ENCODE measurements around the gene WDR73.
A peak's percentile ranks its signal among the peaks of the same experiment; 100 is the strongest.

WDR73 gene

DNA sequence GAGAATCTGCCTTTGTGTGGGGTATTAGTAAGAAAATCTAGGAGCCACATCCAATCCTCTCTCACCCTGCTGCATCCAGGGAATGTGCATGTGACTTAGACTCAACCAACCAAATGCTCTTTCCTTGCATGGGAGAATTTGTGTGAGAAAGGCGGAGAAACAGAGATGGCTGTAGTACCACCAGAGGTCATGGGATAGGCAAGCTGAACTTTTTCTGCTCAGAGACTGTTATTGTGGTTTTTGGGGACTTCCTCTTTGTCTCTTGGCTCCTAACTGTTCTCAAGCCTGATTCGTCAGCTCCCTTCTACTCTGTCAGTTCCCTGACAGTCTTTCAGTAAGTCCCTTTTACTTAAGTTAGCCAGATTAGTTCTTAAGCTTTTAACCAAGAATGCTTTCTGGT, 55.8 kb downstream of the WDR73 start:
- H3K27ac ChIP-seq, result peak overlapping the region in 1 of 2 donors; percentile 2
- DNase-seq (ENCODE audit: low spot score), result no peak
- no peak for TF ChIP-seq CTCF (IDR thresholded peaks at IDR 0.05)
- H3K4me3 ChIP-seq, result no peak overlapping the region

- no peak overlapping the region for H3K27ac ChIP-seq
- H3K4me3 ChIP-seq, result no peak overlapping the region
- TF ChIP-seq CTCF (IDR thresholded peaks at IDR 0.05), result no peak
- no peak for DNase-seq (ENCODE audit: low spot score)
Measured at GRCh38 chr15:84597296-84597695, 56.8 kb downstream of the WDR73 start.

GRCh38 chr15:84595660-84596059, 58.4 kb downstream of the WDR73 start:
- Histone ChIP-seq H3K27ac (no peak overlapping the region), H3K4me3 (no peak overlapping the region)
- DNase-seq (ENCODE audit: low spot score), result no peak
- TF ChIP-seq CTCF (IDR thresholded peaks at IDR 0.05), result no peak

- no peak overlapping the region for H3K4me3 ChIP-seq
- H3K27ac ChIP-seq, result no peak overlapping the region
- no peak for DNase-seq (ENCODE audit: low spot score)
- no peak for TF ChIP-seq CTCF (IDR thresholded peaks at IDR 0.05)
Measured at GRCh38 chr15:84594617-84595290, 59.3 kb downstream of the WDR73 start.

DNA sequence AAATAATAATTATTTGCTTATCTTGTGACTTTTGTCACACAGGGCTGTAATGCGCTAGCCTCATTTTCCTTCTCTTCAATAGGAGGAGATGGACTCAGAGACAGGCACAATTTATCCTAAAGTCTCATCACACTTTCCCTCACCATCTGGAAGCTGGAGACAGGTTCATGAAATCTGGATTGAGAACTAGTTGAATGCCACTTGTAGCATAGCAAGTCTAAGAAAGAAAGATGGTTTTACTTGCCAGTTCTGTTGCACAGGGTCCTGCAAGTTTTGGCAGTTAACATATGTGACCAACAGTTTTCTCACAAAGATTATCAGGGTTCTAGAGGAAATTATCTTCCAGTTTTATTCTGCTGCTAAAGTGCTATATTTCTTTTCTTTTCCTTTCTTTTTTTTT, 62.3 kb downstream of the WDR73 start:
- TF ChIP-seq CTCF (IDR thresholded peaks at IDR 0.05), result no peak
- DNase-seq (ENCODE audit: low spot score), result no peak
- Histone ChIP-seq H3K27ac (no peak overlapping the region), H3K4me3 (no peak overlapping the region)

DNA sequence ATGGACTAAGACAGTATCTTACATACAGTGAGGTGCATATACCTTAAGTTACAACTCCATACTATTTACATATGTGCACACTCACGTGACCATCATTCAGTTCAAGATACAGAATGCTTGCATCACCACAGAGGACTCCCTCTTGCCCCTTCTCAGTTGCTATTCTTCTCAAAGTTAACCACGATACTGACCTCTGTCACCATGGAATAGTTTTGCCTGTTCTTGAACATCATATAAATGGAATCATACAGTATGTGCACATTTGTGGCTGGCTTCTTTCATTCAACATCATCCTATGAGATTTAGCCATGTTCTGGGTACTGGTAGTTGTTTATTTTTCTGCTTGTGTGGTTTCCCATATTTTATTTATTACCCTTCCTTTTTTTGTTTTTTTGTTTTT, 63.7 kb downstream of the WDR73 start:
- TF ChIP-seq CTCF (IDR thresholded peaks at IDR 0.05), result no peak
- Histone ChIP-seq H3K27ac (no peak overlapping the region), H3K4me3 (no peak overlapping the region)
- no peak for DNase-seq (ENCODE audit: low spot score)

Measured in coronary artery (tissue), 2 donors.